Upper lobe of left lung (tissue), 6 donors: Measurements from ENCODE around the gene LYPD8. TPM values are rescaled to one million over a fixed set of nuclear protein-coding genes. Genes with fewer than 3 reads are reported as not detected.

Experiments used
- ATAC-seq, 2 donors: fragments of 200-7000 bp; cut with Tn5 transposase; one replicate each; pipeline ENCODE4 v1.9.1; 2022; ENCODE audit warnings: mild to moderate bottlenecking in 2 of 2, moderate library complexity in 2 of 2; ENCODE audit not compliant: low FRiP score in 2 of 2
- DNase-seq, 2 donors: peaks; one replicate each; pipeline ENCODE4 v3.0.0-alpha.2; 2019 to 2020
- H3K27ac ChIP-seq, 4 donors: fragments of 200-600 bp; sonication (generic); one replicate each; pipeline ENCODE4 v1.5.1; 2016 to 2019
- H3K27me3 ChIP-seq, 4 donors: fragments of 200-600 bp; sonication (generic); one replicate each; pipeline ENCODE4 v1.5.1; 2017 to 2019
- H3K36me3 ChIP-seq, 4 donors: fragments of 200-600 bp; sonication (generic); one replicate each; pipeline ENCODE4 v1.5.1; 2016 to 2019
- H3K4me1 ChIP-seq, 4 donors: fragments of 200-600 bp; sonication (generic); one replicate each; pipeline ENCODE4 v1.5.1; 2018 to 2019
- H3K4me3 ChIP-seq, 4 donors: fragments of 200-600 bp; sonication (generic); one replicate each; pipeline ENCODE4 v1.5.1; 2017 to 2019; ENCODE audit warnings: mild to moderate bottlenecking in 2 of 4, moderate library complexity in 1 of 4
- H3K9me3 ChIP-seq, 4 donors: fragments of 200-600 bp; sonication (generic); one replicate each; pipeline ENCODE4 v1.5.1; 2018 to 2019
- EP300 ChIP-seq, 4 donors: sonication (generic); formaldehyde crosslinking; IDR thresholded peaks; one replicate each; pipeline ENCODE4 v1.5.1; 2017; ENCODE audit warnings: antibody characterized with exemption in 4 of 4, control low read depth in 2 of 4
- POLR2A ChIP-seq, 4 donors: fragments of 450-650 bp; IDR thresholded peaks; one replicate each; pipeline ENCODE4 v1.5.1; 2016 to 2017; ENCODE audit warnings: antibody characterized with exemption in 4 of 4, mild to moderate bottlenecking in 2 of 4
- POLR2AphosphoS5 ChIP-seq, 2 donors: sonication (generic); formaldehyde crosslinking; IDR thresholded peaks; one replicate each; pipeline ENCODE4 v1.5.1; 2017; ENCODE audit warnings: antibody characterized with exemption in 2 of 2
- WGBS, 2 donors: methylation state at CpG; one replicate each; pipeline ENCODE4 v1.1.5; 2017 to 2018; 5-methylcytosine and 5-hydroxymethylcytosine counted together
- total RNA-seq, 6 donors: library from RNA; depleted of rRNA in 4 of 6; stranded (reverse); fragments of >200 nt in 4 of 6; gene quantifications; one replicate each; pipeline versions ENCODE4 v1.1.0 to v1.2.1, GENCODE V29; 2016 to 2021
- TF ChIP-seq, protein P1 (sequence below), 6 experiments: fragments of 450-650 bp in 4 of 6; fragments of 200-600 bp in 2 of 6; sonication (generic) in 2 of 6; IDR thresholded peaks; one replicate each; pipeline ENCODE4 v1.5.1; 2016 to 2019; ENCODE audit warnings: antibody characterized with exemption in 6 of 6
- donor health status: DM: no; HTN: no; CAD: no; lungs with moderate emphysema.
- donor health status: DM: no; HTN: yes; CAD: no; lungs with severe emphysema.

The LYPD8 gene
- total RNA-seq, 6 donors from 2014 or later = not detected

DNA sequence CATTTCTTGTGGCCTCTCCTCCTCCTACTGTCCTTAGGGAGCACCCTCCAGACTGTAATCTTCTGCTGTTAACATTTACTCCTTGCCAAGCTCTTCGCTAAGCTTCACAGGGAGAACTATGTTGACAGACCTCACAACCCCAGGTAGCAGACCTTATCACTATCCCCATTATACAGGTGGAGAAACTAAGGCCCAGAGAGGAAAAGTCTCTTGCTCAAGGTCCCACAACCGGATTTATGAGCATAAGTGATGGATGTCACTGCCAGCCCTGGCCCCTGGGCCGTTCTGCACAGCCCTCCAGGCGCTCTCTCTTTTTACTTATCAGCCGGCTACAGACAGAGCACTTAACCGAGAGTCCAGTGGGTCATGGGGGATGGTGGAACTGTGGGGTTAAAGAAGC is 18.1 kb downstream of the LYPD8 start:
- Histone ChIP-seq H3K27me3 (no peaks in the 10 kb centered on the region), H3K27ac (no peak overlapping the region), H3K4me3 (no peak overlapping the region), H3K4me1 (no peaks in the 10 kb centered on the region), H3K9me3 (no peaks in the 10 kb centered on the region), H3K36me3 (no peaks in the 10 kb centered on the region)
- DNase-seq (no peak), ATAC-seq (no peak)
- WGBS, 2 donors = 75 to 80% methylated on average over 6 of the region's 6 CpGs
- TF ChIP-seq POLR2AphosphoS5 (IDR thresholded peaks at IDR 0.05) (no peak), EP300 (IDR thresholded peaks at IDR 0.05) (no peak), POLR2A (IDR thresholded peaks at IDR 0.05) (no peak)
- TF ChIP-seq, protein P1, sequence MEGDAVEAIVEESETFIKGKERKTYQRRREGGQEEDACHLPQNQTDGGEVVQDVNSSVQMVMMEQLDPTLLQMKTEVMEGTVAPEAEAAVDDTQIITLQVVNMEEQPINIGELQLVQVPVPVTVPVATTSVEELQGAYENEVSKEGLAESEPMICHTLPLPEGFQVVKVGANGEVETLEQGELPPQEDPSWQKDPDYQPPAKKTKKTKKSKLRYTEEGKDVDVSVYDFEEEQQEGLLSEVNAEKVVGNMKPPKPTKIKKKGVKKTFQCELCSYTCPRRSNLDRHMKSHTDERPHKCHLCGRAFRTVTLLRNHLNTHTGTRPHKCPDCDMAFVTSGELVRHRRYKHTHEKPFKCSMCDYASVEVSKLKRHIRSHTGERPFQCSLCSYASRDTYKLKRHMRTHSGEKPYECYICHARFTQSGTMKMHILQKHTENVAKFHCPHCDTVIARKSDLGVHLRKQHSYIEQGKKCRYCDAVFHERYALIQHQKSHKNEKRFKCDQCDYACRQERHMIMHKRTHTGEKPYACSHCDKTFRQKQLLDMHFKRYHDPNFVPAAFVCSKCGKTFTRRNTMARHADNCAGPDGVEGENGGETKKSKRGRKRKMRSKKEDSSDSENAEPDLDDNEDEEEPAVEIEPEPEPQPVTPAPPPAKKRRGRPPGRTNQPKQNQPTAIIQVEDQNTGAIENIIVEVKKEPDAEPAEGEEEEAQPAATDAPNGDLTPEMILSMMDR (IDR thresholded peaks at IDR 0.05) = no peak

DNA sequence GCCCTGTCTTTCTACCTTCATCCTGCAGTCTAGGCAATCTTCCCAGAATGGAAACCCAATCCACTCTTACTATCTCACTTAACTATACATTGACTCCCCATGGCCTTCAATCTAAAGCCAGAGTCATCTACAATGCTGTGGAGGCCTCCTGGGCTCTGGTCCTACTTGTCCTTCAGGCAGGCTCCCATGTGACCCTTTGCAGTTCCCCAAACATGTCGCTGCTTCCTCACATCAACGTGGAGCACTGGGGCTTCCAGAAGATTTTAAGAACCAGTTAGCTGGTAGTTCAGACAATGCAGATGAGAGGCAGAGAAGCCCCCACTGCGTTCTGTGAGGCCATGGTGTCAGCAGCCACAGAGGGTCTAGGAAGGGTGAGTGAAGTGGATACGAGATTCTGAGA is 18.6 kb downstream of the LYPD8 start:
- Histone ChIP-seq H3K4me1 (no peaks in the 10 kb centered on the region), H3K36me3 (no peaks in the 10 kb centered on the region), H3K9me3 (no peaks in the 10 kb centered on the region), H3K27me3 (no peaks in the 10 kb centered on the region), H3K4me3 (no peak overlapping the region), H3K27ac (no peak overlapping the region)
- peak in 1 of 2 donors; percentile 36 for ATAC-seq
- DNase-seq = peak in 1 of 2 donors; percentile 34
- no peak for TF ChIP-seq EP300 (IDR thresholded peaks at IDR 0.05)
- TF ChIP-seq, protein P1 (IDR thresholded peaks at IDR 0.05) = no peak
- TF ChIP-seq POLR2A (IDR thresholded peaks at IDR 0.05) = no peak
- no peak for TF ChIP-seq POLR2AphosphoS5 (IDR thresholded peaks at IDR 0.05)
- WGBS, 2 donors = 49 to 60% methylated on average over 4 of the region's 4 CpGs

DNA sequence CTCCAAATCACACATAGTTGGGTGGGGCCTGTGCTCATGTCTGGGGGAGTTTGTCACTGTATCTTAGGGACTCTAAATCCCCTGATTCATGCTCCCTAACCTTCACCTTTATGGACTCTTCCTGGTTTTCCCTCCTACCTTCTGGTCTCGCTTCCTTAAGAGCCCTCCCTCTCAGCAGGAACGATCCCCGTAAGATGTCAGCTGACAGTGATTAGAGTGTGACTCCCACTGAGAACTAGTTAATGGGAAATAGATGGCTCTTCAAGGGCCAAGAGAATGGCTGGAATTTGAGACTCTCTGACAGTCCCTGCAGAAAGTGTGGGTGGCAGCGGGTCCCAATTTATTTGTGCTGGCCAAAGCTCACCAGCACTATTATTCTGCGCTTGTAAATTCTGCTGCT is 22.0 kb downstream of the LYPD8 start:
- TF ChIP-seq POLR2AphosphoS5 (IDR thresholded peaks at IDR 0.05) (no peak), EP300 (IDR thresholded peaks at IDR 0.05) (no peak), POLR2A (IDR thresholded peaks at IDR 0.05) (no peak)
- TF ChIP-seq, protein P1 (IDR thresholded peaks at IDR 0.05) = no peak
- H3K4me3 ChIP-seq = no peak overlapping the region
- 82 to 84% methylated on average over 5 of the region's 5 CpGs for WGBS, 2 donors
- DNase-seq = no peak
- no peak for ATAC-seq
- H3K36me3 ChIP-seq = no peaks in the 10 kb centered on the region
- no peaks in the 10 kb centered on the region for H3K4me1 ChIP-seq
- no peaks in the 10 kb centered on the region for H3K27me3 ChIP-seq
- H3K27ac ChIP-seq = no peak overlapping the region
- no peaks in the 10 kb centered on the region for H3K9me3 ChIP-seq

DNA sequence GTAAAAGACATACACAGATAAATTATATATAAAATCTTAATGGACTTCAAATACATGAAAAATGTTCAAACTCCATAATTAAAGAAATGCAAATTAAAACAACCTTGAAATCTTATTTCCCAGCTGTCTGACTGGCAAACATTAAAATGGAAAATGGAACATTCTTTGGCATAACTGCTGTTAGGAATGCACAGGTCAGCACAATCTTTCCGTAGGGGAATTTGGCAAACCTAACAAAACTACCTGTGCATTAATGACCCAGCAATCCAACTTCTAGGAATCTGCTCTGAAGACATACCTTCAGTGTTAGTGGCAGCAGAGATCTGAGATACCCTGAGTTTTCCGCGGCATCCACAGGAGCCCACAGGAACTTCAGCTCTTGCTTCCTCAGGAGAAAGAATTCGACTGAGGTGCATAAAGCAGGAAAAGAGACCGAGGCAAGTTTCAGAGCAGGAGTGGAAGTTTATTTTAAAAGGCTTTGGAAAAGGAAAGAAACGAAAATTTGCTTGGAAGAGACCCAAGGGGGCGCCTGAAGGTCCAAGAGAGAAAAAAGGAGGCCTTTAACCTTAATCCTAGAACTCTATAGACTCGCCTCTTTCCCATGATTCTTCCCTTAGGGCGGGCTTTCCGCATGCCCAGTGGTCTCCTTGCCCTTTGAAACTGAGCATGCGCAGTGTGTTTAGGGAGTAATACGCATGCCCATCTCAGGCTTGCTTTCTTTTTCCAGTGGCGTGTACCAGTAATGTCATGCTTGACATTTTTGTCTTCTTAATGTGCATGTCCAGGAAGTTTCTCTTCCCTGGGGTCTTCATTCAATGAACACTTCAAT is 24.8 kb downstream of the LYPD8 start:
- no peaks in the 10 kb centered on the region for H3K9me3 ChIP-seq
- no peaks in the 10 kb centered on the region for H3K36me3 ChIP-seq
- no peaks in the 10 kb centered on the region for H3K4me1 ChIP-seq
- no peaks in the 10 kb centered on the region for H3K27me3 ChIP-seq
- DNase-seq (no peak), ATAC-seq (no peak)
- 74 to 78% methylated on average over 13 of the region's 13 CpGs for WGBS, 2 donors
- no peak overlapping the region for H3K27ac ChIP-seq
- no peak overlapping the region for H3K4me3 ChIP-seq
- TF ChIP-seq POLR2A (IDR thresholded peaks at IDR 0.05) = no peak
- TF ChIP-seq EP300 (IDR thresholded peaks at IDR 0.05) = no peak

DNA sequence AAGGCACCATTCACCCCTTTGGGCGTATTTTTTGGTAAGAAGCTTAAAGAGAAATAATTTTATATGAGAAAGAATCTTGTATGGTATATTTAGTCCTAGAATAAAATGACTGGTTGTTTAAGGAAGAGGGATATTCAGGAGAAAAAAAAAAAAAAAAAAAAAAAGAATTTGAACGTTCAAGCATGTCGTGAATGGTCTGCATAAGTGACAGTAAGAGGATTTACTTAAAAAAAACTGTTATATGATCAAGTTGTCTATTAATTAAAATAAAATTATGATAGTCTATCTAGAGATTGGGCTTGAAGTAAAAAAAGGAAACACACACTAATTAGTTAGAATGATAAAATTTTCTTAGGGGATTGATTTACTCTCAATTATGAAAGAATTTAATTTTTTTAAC is 41.3 kb downstream of the LYPD8 start:
- ATAC-seq = no peak
- no peak overlapping the region for H3K27ac ChIP-seq
- no peaks in the 10 kb centered on the region for H3K27me3 ChIP-seq
- H3K4me3 ChIP-seq = no peak overlapping the region
- no peaks in the 10 kb centered on the region for H3K36me3 ChIP-seq
- TF ChIP-seq POLR2A (IDR thresholded peaks at IDR 0.05) (no peak), EP300 (IDR thresholded peaks at IDR 0.05) (no peak), POLR2AphosphoS5 (IDR thresholded peaks at IDR 0.05) (no peak)
- TF ChIP-seq, protein P1 (IDR thresholded peaks at IDR 0.05) = no peak
- no peak for DNase-seq
- 50 to 54% methylated on average over 3 of the region's 3 CpGs for WGBS, 2 donors
- H3K9me3 ChIP-seq = peaks cover 0 to 16% (median 8%) of the 10 kb centered on the region in 4 donors
- peaks cover 0 to 8% (median 0%) of the 10 kb centered on the region in 4 donors for H3K4me1 ChIP-seq
